ENCODE measurements around the gene KRT1.
A peak's percentile ranks its signal among the peaks of the same experiment; 100 is the strongest.

Gene KRT1

GRCh38 chr12:52699373-52699772 is 19.2 kb upstream of the KRT1 start:
- H3K27ac ChIP-seq = no peak overlapping the region
- no peak for TF ChIP-seq CTCF (IDR thresholded peaks at IDR 0.05)
- no peak for TF ChIP-seq ZFX (IDR thresholded peaks at IDR 0.05; ENCODE audit: borderline replicate concordance)

GRCh38 chr12:52698651-52699340 is 18.6 kb upstream of the KRT1 start:
- TF ChIP-seq CTCF (IDR thresholded peaks at IDR 0.05) (no peak), ZFX (IDR thresholded peaks at IDR 0.05; ENCODE audit: borderline replicate concordance) (no peak)

GRCh38 chr12:52697058-52697582 is 16.9 kb upstream of the KRT1 start:
- TF ChIP-seq CTCF (IDR thresholded peaks at IDR 0.05) (0 out of 2 replicates have a peak, but pooled peaks have one; percentile 17), ZFX (IDR thresholded peaks at IDR 0.05; ENCODE audit: borderline replicate concordance) (no peak)
- no peak overlapping the region for H3K27ac ChIP-seq

More at GRCh38 chr12:52698651-52699340, 18.6 kb upstream of the KRT1 start:
- H3K27ac ChIP-seq = no peak overlapping the region

GRCh38 chr12:52696588-52696987 is 16.4 kb upstream of the KRT1 start:
- H3K27ac ChIP-seq = no peak overlapping the region
- TF ChIP-seq CTCF (IDR thresholded peaks at IDR 0.05) (no peak), ZFX (IDR thresholded peaks at IDR 0.05; ENCODE audit: borderline replicate concordance) (no peak)

GRCh38 chr12:52695039-52695438 is 14.8 kb upstream of the KRT1 start:
- TF ChIP-seq CTCF (IDR thresholded peaks at IDR 0.05) = no peak

GRCh38 chr12:52694151-52694550 is 13.9 kb upstream of the KRT1 start:
- TF ChIP-seq CTCF (IDR thresholded peaks at IDR 0.05) = no peak
- no peak for TF ChIP-seq ZFX (IDR thresholded peaks at IDR 0.05; ENCODE audit: borderline replicate concordance)
- H3K27ac ChIP-seq = no peak overlapping the region

More at GRCh38 chr12:52695039-52695438, 14.8 kb upstream of the KRT1 start:
- no peak overlapping the region for H3K27ac ChIP-seq

- TF ChIP-seq ZFX (IDR thresholded peaks at IDR 0.05; ENCODE audit: borderline replicate concordance) (no peak), CTCF (IDR thresholded peaks at IDR 0.05) (no peak)
- H3K27ac ChIP-seq = no peak overlapping the region
Observed at GRCh38 chr12:52693261-52693660, 13.1 kb upstream of the KRT1 start.
